GM21526 (cell line): ENCODE measurements around the gene PTPRH.
"Not testable (repeated sequence)": the region's sequence is repeated elsewhere in the genome, so short reads cannot be mapped to it uniquely, and the experiment has no call there.

Experiments
- ATAC-seq: cut with Tn5 transposase; IDR thresholded peaks from one replicate; pipeline ENCODE4 v1.9.1; 2021; ENCODE audit warnings: moderate library complexity; ENCODE audit not compliant: unreplicated experiment, low FRiP score

The PTPRH gene

GRCh38 chr19:55160128-55160985 lies 48.9 kb downstream of the PTPRH start:
- no peak for ATAC-seq

DNA sequence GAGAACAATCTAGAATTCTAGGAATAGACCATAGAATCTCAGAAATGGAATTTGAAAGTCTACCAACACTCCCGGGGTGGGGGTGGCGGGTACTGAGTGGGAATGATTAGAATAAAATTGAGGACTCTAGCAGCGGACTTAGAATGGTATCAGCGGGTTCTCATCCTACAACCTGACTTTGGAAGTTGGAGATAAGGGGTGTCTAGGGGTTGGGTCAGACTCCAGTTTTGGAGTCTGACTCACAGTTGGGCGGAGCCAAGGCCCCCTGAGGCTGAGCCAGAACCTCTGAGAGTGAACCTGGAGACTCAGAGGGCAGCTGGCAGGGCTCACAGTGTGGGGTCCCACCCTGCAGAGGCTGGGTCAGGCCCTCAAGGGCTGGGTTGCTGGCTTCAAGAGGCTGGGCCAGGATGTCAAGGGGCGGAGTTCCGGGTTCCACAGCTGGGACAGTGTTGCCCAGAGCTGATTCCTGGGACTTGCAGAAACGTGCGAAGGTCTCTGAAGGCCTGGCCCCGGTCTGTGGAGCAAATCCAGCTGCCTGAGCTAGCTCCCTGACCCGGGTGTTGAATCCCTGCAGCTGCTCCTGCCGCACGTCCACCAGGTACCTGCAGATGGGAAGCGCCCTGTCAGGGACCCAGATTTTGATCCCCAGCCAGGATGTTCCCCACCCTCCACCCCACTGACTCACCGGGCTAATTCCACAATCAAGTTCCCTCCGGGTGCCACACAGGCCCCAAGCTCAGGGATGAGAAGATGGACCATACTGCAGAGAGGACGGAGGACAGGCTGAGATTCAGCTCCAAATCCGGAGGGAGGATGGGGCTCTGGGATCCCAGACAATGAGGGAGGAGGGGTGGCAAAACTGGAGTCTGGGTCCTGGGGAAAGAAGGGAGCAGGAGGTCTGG lies 50.2 kb downstream of the PTPRH start:
- no peak for ATAC-seq

- ATAC-seq = no peak
These were observed 50.9 kb downstream of the PTPRH start for GRCh38 chr19:55158423-55158822.

DNA sequence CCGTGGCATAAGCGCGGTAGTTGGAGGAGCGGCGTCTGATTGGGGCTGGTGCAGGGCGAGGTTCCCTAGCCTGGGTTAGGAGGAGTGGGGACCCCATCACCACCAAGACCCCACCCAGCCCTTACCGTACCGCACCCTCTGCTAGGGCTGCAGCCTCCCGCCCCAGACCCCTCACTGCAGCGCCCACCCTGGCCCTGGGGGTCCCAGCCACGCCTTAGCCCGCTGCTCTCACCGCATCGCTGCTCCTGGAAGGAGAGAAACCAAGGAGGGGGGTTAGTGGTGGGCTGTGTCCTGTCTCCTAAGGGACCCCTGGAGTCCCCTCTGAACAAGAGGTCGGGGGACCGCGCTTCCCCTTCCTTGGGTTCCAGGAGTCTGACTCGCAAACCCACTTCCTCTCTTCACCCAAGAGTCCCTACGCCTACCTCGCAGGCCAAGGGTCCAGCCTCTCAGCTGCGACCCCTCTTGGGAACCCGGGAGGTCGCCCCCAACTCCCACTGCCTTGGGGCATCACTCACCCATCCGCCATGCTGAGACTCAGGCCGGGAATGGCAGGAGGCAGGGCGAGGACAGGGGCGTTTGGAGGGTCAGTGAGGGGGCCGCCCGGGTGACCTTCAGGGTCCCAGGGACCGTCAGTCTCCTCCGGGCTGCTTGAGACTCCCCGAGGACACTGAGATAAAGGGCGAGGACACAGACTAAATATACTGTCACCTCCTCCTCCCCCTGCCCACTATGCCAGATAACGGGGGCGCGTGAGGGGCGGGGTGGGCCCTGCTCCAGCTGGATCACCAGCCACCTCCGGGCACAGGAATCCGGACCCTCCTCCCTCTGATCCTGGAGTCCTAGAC lies 52.0 kb downstream of the PTPRH start, which contains the start of gene TNNI3:
Gene TNNI3, minus strand, starts transcription at position 669 of the 845 bp plus-strand sequence. Its CDS starts 143 bp downstream, at position 526.
- ATAC-seq = no peak

GRCh38 chr19:55156202-55157063 lies 52.9 kb downstream of the PTPRH start:
- ATAC-seq = no peak

GRCh38 chr19:55155784-55156183 lies 53.5 kb downstream of the PTPRH start:
- ATAC-seq = not testable (repeated sequence)

- no peak for ATAC-seq
These were observed 55.5 kb downstream of the PTPRH start for GRCh38 chr19:55153652-55154264.

- ATAC-seq = no peak
These were observed 57.3 kb downstream of the PTPRH start for GRCh38 chr19:55152017-55152416.

DNA sequence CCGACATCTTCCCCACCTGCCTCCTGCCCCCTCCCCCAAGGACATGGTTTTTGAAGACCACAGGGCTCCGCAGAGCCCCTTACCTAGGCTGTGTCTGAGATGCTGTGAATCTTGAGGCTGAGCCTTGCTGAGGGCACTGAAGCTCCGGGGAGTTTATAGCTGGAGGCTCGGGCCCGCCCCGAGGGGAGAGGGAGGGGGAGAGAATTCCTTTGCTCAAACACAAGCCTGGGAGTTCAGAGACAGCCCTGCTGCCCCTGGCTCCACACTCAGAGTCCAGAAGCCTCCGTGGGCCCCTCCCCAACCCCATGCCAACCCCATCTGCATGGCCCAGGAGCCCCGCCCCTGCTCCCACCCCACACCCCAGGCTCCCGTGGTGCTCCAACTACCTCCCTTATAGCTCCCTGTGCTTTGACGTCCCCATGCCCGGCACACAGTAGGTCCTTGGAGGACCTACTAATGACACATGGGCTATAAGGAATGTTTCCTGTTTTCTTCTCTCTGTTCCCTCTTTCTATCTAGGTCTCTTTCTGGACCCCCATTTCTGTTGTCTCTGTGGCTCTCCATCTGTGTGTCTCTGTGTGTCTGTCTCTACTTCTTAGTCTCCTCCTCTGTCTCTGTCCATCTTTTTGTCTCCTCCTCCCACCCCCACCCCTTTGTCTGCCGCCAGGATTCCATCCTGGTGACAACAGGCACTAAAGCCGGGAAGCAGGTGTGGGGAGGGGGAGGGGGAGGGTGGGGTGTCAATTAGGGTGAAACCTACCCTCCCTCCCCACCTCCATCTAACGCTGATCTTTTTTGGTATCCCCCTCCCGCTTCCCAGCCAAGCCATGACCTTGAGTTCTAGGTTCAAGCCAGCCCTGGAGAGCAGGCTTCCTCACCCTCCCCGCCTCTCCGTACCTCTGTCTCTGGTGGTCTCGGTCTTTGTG lies 60.0 kb downstream of the PTPRH start, which contains the start of gene TNNT1:
Gene TNNT1, minus strand, starts transcription at position 129 of the 926 bp plus-strand sequence. CDS start 2,049 bp downstream, outside the sequence.
- no peak for ATAC-seq

GRCh38 chr19:55147545-55148251 lies 61.6 kb downstream of the PTPRH start:
- ATAC-seq = no peak

- ATAC-seq = no peak
These were observed 62.5 kb downstream of the PTPRH start for GRCh38 chr19:55146705-55147273.

GRCh38 chr19:55146078-55146704 lies 63.1 kb downstream of the PTPRH start:
- no peak for ATAC-seq

GRCh38 chr19:55145232-55145631 lies 64.1 kb downstream of the PTPRH start:
- ATAC-seq = no peak

DNA sequence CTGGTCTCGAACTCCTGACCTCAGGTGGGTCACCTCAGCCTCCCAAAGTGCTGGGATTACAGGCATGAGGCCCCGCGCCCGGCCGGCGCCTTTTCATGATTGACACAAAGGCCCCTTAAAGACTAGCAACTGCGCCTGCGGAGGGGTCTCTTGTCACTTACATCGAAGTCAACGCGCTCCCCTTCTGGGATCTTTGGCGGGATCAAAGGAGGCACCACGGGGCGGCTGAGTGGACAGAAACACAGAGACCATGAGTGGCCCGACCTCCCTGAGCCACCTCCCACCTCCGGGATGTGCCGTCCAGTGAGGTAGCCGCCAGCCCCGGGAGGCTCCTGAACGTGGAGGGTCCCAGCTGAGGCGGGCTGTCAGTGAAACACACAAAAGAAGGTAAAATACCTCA lies 67.6 kb downstream of the PTPRH start:
- no peak for ATAC-seq

GRCh38 chr19:55137915-55138314 lies 71.4 kb downstream of the PTPRH start:
- ATAC-seq = no peak

DNA sequence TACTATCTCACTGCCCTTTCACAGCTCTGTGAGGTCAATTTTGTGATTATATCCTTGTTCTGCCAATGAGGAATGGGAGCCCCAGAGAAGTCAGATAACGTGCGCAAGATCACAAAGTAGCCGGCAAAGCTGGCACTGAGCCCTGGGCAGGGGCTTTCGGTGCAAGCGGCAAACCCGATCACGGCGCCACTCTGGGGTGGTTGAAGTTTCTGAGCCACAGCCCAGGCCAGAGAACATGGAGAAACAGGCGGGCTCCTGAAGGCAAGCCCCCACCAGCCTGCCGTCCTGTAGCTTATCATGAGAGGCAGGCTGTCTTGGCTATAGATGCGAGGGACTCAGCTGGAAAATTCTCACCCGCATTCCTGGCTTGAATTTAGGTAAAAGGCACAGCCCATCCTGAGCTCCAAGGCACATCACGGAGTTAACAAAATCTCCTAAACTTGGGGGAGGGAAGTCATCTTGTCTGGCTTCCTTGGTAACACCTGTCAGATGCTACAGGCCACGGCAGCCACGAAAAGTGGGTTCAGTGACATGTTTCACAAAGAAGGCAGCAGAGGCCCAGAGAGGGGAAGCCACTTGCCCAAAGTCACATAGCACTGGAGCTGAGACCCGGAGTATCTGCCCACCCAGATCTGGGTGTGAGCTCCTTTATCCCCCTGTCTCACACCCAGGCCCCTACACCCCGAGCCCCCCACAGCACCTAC lies 72.8 kb downstream of the PTPRH start:
- ATAC-seq = no peak
